HepG2 (cell line): ENCODE results near the gene OSBP. TPM values are rescaled to one million over a fixed set of nuclear protein-coding genes. Genes with fewer than 3 reads are reported as not detected.

ENCODE experiments used
- ATAC-seq: fragments of 200-7000 bp; cut with Tn5 transposase; 3 replicates; pipeline ENCODE4 v1.9.1; 2020; ENCODE audit warnings: mild to moderate bottlenecking, moderate library complexity
- BruUV-seq: library from RNA; stranded (reverse); fragments of 400-500 nt; replicated peaks from 2 replicates; lab custom pipeline; 2021; lab: Mats Ljungman, UMichigan
- CTCF ChIA-PET: fragments of 300-600 bp; formaldehyde crosslinking; extraction: SDS; loops from one replicate; lab custom pipeline; 2021; ENCODE audit warnings: low total read pairs, inconsistent platforms, low intra/inter-chr PET ratio; lab: Yijun Ruan, JAX
- POLR2A ChIA-PET: fragments of 350-600 bp; sonication (Branson Sonifier 250); formaldehyde crosslinking; loops from one replicate; lab custom pipeline; 2020; ENCODE audit warnings: antibody characterized with exemption, inconsistent platforms; lab: Yijun Ruan, JAX
- DNase-seq: peaks from one replicate; pipeline ENCODE4 v3.0.0-alpha.2; 2015; ENCODE audit warnings: low spot score
- FAIRE-seq: peaks from 3 replicates; lab custom pipeline; 2011; peaks lifted over from hg19 to GRCh38; lab: Jason Lieb, UNC
- H2AFZ ChIP-seq: one replicate; pipeline ENCODE4 v1.6.1; 2011; ENCODE audit warnings: low read length, inconsistent platforms
- H3K27ac ChIP-seq: fragments of 300-600 bp; 3 replicates; pipeline ENCODE4 v1.8.0; 2011; ENCODE audit warnings: mixed run types, mild to moderate bottlenecking, mixed read lengths, low read length, inconsistent platforms; ENCODE audit not compliant: insufficient read depth; ENCODE audit errors: extremely low read length
- H3K27me3 ChIP-seq, 2 experiments: fragments of 200-600 bp in 1 of 2; 2 replicates in 1 of 2; 3 replicates in 1 of 2; pipeline versions ENCODE4 v1.6.0 to v1.8.0; 2011; ENCODE audit warnings: low read length in 2 of 2, mild to moderate bottlenecking in 2 of 2, moderate library complexity in 2 of 2, inconsistent platforms in 1 of 2; ENCODE audit not compliant: insufficient read depth in 2 of 2, control insufficient read depth in 1 of 2
- H3K36me3 ChIP-seq, 2 experiments: fragments of 200-600 bp in 1 of 2; replicated peaks in 1 of 2; 2 replicates in 1 of 2; 3 replicates in 1 of 2; pipeline versions ENCODE4 v1.5.1 to v1.8.0; 2011; ENCODE audit warnings: low read length in 2 of 2, inconsistent platforms in 1 of 2; ENCODE audit not compliant: insufficient read depth in 2 of 2, control insufficient read depth in 1 of 2
- H3K4me1 ChIP-seq: 2 replicates; pipeline ENCODE4 v1.5.1; 2012; ENCODE audit warnings: low read length, inconsistent platforms; ENCODE audit not compliant: insufficient read depth
- H3K4me2 ChIP-seq: 2 replicates; pipeline ENCODE4 v1.6.0; 2011; ENCODE audit warnings: low read depth, low read length, inconsistent platforms
- H3K4me3 ChIP-seq, 3 experiments: fragments of 200-600 bp in 1 of 3; sonication (generic), shearing (Covaris generic) in 1 of 3; replicated peaks in 1 of 3; 2 replicates each; pipeline ENCODE4 v1.5.1; 2011 to 2016; ENCODE audit warnings: low read length in 3 of 3, inconsistent platforms in 2 of 3, low read depth in 2 of 3, mild to moderate bottlenecking in 2 of 3, control low read depth in 1 of 3, mixed read lengths in 1 of 3; ENCODE audit not compliant: insufficient read depth in 1 of 3
- H3K79me2 ChIP-seq: one replicate; pipeline ENCODE4 v1.6.1; 2011; ENCODE audit warnings: low read length, inconsistent platforms; ENCODE audit not compliant: insufficient read depth
- H3K9ac ChIP-seq: 2 replicates; pipeline ENCODE4 v1.6.0; 2011; ENCODE audit warnings: mild to moderate bottlenecking, low read depth, low read length, inconsistent platforms; ENCODE audit not compliant: insufficient read depth
- H3K9me3 ChIP-seq: 2 replicates; pipeline ENCODE4 v1.5.1; 2012; ENCODE audit warnings: mild to moderate bottlenecking, low read length
- H4K20me1 ChIP-seq: 2 replicates; pipeline ENCODE4 v1.6.0; 2011; ENCODE audit warnings: inconsistent platforms, mild to moderate bottlenecking, low read length, moderate library complexity; ENCODE audit not compliant: insufficient read depth
- NFE2 ChIP-seq: sonication (generic); formaldehyde crosslinking; IDR thresholded peaks from 2 replicates; pipeline ENCODE4 v1.4.0; 2020; ENCODE audit warnings: missing genetic modification reagents
- RELA ChIP-seq: sonication (generic); formaldehyde crosslinking; IDR thresholded peaks from 2 replicates; pipeline ENCODE4 v1.4.0; 2020; ENCODE audit warnings: missing genetic modification reagents
- SMAD9 ChIP-seq: sonication (generic); formaldehyde crosslinking; IDR thresholded peaks from 2 replicates; pipeline ENCODE4 v1.5.1; 2020; ENCODE audit warnings: mild to moderate bottlenecking, missing genetic modification reagents
- ZBTB39 ChIP-seq: sonication (generic); formaldehyde crosslinking; IDR thresholded peaks from 2 replicates; pipeline ENCODE4 v1.5.0; 2020; ENCODE audit warnings: missing genetic modification reagents
- ZNF12 ChIP-seq: sonication (generic); formaldehyde crosslinking; IDR thresholded peaks from 2 replicates; pipeline ENCODE4 v1.5.0; 2020; ENCODE audit warnings: missing genetic modification reagents
- ZNF160 ChIP-seq: sonication (generic); formaldehyde crosslinking; IDR thresholded peaks from 2 replicates; pipeline ENCODE4 v1.8.0; 2022; ENCODE audit warnings: mild to moderate bottlenecking, inconsistent platforms, missing genetic modification reagents
- ZNF296 ChIP-seq: sonication (generic); formaldehyde crosslinking; conservative IDR thresholded peaks from 2 replicates; pipeline ENCODE4 v1.5.0; 2020; ENCODE audit warnings: mild to moderate bottlenecking, missing genetic modification reagents
- ZNF7 ChIP-seq: IDR thresholded peaks from 2 replicates; pipeline ENCODE4 v1.6.1; 2016; ENCODE audit warnings: missing biosample characterization, missing genetic modification reagents
- WGBS: methylation state at CpG from one replicate; pipeline ENCODE4 v1.1.6; 2017; ENCODE audit warnings: low lambda C conversion rate; 5-methylcytosine and 5-hydroxymethylcytosine counted together
- in situ Hi-C: cut with HindIII; loops from 2 replicates; pipeline ENCODE4 v1.10.0; 2017; ENCODE audit warnings: low pct_unique_long_range_greater_than_20kb; ENCODE audit not compliant: extremely low pct_ligation_motif_present
- intact Hi-C: fragments of 100-400 bp; cut with micrococcal nuclease; formaldehyde crosslinking; loops from one replicate; pipeline ENCODE4 v1.10.0; 2022; ENCODE audit not compliant: unreplicated experiment
- polyA plus RNA-seq, 8 experiments: library from polyadenylated mRNA; depleted of rRNA in 3 of 8; stranded (reverse) in 7 of 8; unstranded in 1 of 8; fragments of >200 nt; fragmentation: Illumina TruSeq in 4 of 8; extraction: Trizol in 4 of 8; gene quantifications; 2 replicates each; pipeline versions ENCODE4 v1.2.1 to v1.2.3, GENCODE V29; 2011 to 2016; ENCODE audit warnings: low read depth in 4 of 8, missing spikeins in 1 of 8, mixed read lengths in 1 of 8; ENCODE audit not compliant: insufficient read depth in 1 of 8
- total RNA-seq, 5 experiments: library from RNA; depleted of rRNA; stranded (reverse); fragments of >200 nt; fragmentation: Illumina TruSeq; extraction: Trizol; gene quantifications; 2 replicates each; pipeline ENCODE4 v1.2.3, GENCODE V29; 2016; ENCODE audit warnings: low read depth in 1 of 5

The OSBP gene
- total and polyA plus RNA-seq, 2 of the 13 experiments (the other 11 are each of a cell fraction or from before 2014, with no cell fraction given): 12.1 to 13.5 TPM

- Histone ChIP-seq H3K27me3 (no peaks in the 10 kb centered on the region; a peak in 1 of 5 replicates), H3K4me2 (no peak overlapping the region), H3K9me3 (no peaks in the 10 kb centered on the region), H3K4me3 (no peak overlapping the region), H4K20me1 (peaks cover 8% of the 10 kb centered on the region), H3K79me2 (peaks cover 41% of the 10 kb centered on the region), H3K4me1 (peaks cover 37% of the 10 kb centered on the region), H3K36me3 (peaks cover 20 to 56% of the 10 kb centered on the region in 2 experiments), H3K9ac (no peak overlapping the region), H2AFZ (no peak overlapping the region), H3K27ac (no peak overlapping the region)
- in situ Hi-C loops (no loop called here), intact Hi-C loops (no loop called here)
- no peak for FAIRE-seq
- TF ChIP-seq ZNF7 (no peak), ZNF12 (CRISPR knock-in tag) (no peak), ZNF296 (CRISPR knock-in tag) (no peak), ZNF160 (CRISPR knock-in tag) (no peak), RELA (CRISPR knock-in tag) (no peak), ZBTB39 (CRISPR knock-in tag) (no peak), NFE2 (CRISPR knock-in tag) (no peak), SMAD9 (CRISPR knock-in tag) (no peak)
- ChIA-PET POLR2A (no interaction called here), CTCF (no interaction called here)
- DNase-seq: no peak
- WGBS: 98% methylated on average over 4 of the region's 7 CpGs
- BruUV-seq: no TSS peak
- ATAC-seq: no peak
Observed at GRCh38 chr11:59610289-59610688, 5.3 kb downstream of the OSBP start.
